ENCODE data around the gene SEC14L1.
"Not testable (repeated sequence)": the region's sequence is repeated elsewhere in the genome, so short reads cannot be mapped to it uniquely, and the experiment has no call there.

SEC14L1 gene

GRCh38 chr17:77246110-77247047 lies 105.6 kb downstream of the SEC14L1 start:
- no peak for DNase-seq

- peak; percentile 58 for DNase-seq
These were observed 106.3 kb downstream of the SEC14L1 start for GRCh38 chr17:77247048-77247541.

GRCh38 chr17:77247609-77248008 lies 106.8 kb downstream of the SEC14L1 start:
- no peak for DNase-seq

GRCh38 chr17:77248216-77249114 lies 107.7 kb downstream of the SEC14L1 start:
- DNase-seq = no peak

- DNase-seq = no peak
These were observed 110.9 kb downstream of the SEC14L1 start for GRCh38 chr17:77251622-77252183.

GRCh38 chr17:77252306-77252705 lies 111.5 kb downstream of the SEC14L1 start:
- not testable (repeated sequence) for DNase-seq

- no peak for DNase-seq
These were observed 112.9 kb downstream of the SEC14L1 start for GRCh38 chr17:77253611-77254051.

GRCh38 chr17:77254951-77255825 lies 114.4 kb downstream of the SEC14L1 start:
- DNase-seq = no peak

GRCh38 chr17:77255970-77256369 lies 115.2 kb downstream of the SEC14L1 start:
- not testable (repeated sequence) for DNase-seq

GRCh38 chr17:77256710-77257109 lies 115.9 kb downstream of the SEC14L1 start:
- DNase-seq = no peak

- no peak for DNase-seq
These were observed 116.4 kb downstream of the SEC14L1 start for GRCh38 chr17:77257169-77257568.

GRCh38 chr17:77257596-77258458 lies 117.1 kb downstream of the SEC14L1 start:
- no peak for DNase-seq

GRCh38 chr17:77258638-77259037 lies 117.9 kb downstream of the SEC14L1 start:
- DNase-seq = no peak

- DNase-seq = peak; percentile 96
These were observed 124.0 kb downstream of the SEC14L1 start for GRCh38 chr17:77264617-77265230.

GRCh38 chr17:77266213-77266612 lies 125.4 kb downstream of the SEC14L1 start:
- DNase-seq = no peak
